GM21528 (cell line): ENCODE measurements around the gene TBRG4.

Experiments
- ATAC-seq: cut with Tn5 transposase; IDR thresholded peaks from one replicate; pipeline ENCODE4 v1.9.1; 2021; ENCODE audit warnings: mild to moderate bottlenecking, moderate library complexity; ENCODE audit not compliant: unreplicated experiment, low FRiP score

Gene TBRG4

DNA sequence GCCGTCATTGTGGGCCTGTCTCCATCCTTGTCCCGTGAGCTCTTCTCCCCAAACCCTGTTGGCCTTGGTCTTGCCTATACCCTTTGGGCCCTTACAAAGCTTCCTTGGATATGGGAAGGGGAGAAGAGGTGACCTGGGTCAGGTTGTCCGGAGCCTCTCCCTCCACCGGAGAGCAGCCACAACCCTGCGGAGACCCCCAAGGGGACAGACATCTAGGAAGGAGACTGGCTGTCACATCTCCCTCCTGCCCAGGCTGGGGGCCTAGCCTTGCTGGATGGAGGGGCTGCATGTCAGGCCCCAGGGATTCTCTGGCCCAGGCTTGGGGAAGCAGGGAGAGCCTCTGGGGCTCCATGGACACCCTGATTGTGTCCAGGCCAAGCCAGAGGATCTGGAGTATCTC, 34.6 kb downstream of the TBRG4 start:
- no peak for ATAC-seq

DNA sequence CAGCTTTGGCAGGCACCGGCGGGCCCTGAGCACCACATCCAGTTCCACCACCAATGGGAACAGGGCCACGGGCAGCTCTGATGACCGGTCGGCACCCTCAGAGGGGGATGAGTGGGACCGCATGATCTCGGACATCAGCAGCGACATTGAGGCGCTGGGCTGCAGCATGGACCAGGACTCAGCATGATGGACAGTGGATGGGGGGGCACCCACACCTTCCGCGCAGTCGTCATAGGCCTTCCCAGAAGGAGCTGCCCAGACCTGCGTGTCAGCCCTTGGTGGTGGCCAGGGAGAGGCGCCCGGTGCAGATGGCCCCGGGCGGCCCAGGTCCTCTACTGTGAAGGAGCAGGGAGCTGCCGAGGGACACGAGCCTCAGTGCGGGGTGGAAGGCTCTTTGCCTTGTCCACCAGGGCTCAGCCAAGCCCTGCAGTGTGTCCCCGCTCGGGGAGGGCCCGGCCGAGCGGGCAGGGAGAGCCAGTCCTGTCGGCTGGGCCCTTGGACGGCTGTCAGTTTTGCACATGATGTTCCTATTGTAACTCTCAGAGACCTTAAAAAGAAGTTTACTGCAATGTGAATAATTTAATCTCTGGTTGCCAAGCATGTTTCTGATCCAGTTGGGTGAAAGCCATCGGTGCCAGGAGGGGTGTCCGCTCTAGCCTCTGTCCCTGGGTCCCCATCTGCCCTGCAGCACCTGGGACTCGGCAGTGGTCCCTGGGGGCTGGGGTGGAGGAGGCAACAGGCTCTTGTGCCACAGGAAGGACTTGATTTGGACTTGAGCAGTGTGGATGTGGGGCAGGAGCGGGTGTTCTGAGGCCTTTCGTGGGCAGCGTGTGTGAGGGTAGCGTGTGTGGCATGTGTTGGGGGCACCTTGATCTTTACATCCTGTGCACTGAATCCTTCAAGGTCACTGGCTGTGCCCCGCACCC, 35.4 kb downstream of the TBRG4 start:
- ATAC-seq: no peak

DNA sequence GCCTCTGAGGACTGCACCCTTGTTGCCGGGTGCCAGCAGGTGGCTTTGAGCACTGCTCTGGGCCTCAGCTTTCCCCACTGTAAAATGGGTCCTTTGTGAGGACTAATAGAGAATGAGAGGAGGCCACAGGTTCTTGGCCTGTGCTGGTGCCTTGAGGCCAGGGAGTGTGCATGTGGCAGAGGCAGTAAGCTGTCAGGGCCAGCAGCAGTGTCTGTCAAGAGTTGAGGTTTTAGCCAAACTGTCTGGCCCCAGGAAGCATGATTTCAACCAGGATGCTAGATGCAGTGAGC, 36.2 kb downstream of the TBRG4 start:
- ATAC-seq: no peak

DNA sequence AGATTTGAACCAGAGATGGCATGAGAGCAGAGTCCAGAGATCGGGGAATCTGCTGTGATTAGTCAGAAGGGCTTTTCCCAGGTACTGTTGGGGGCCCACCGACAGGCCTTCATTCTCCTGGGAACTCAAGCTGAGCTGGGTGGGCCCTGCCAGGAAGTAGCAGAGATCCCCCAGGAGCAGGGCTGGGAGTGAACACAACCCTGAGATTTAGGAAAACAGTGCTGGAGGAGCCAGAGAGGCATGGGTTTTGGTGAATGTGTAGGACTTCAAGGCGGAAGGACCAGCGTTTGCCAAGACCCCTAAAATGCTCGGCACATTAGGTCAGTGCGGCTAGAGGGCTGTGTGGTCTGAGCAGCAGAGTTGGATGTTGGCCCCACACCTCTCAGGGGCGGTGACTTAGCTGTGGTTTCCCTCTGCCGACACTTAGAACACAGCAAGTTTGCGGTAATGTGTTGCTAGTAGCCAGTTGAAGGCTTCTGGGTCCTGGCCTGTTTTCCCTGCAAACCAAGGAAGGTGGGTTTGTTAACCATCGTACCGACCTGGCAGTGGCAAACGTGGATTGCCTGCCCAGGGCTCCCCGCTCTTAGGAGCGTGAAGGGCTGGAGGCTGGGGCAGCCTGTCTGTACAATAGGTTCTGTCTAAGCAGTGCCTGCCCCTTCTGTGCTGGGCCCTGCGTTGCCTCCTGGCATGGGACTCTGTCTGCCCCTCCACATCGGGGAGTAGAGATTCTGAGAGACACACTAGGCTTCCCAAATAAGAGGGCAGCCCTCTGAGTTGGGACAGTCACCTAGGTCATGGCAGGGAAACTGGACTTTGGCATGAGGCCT, 36.8 kb downstream of the TBRG4 start:
- no peak for ATAC-seq

DNA sequence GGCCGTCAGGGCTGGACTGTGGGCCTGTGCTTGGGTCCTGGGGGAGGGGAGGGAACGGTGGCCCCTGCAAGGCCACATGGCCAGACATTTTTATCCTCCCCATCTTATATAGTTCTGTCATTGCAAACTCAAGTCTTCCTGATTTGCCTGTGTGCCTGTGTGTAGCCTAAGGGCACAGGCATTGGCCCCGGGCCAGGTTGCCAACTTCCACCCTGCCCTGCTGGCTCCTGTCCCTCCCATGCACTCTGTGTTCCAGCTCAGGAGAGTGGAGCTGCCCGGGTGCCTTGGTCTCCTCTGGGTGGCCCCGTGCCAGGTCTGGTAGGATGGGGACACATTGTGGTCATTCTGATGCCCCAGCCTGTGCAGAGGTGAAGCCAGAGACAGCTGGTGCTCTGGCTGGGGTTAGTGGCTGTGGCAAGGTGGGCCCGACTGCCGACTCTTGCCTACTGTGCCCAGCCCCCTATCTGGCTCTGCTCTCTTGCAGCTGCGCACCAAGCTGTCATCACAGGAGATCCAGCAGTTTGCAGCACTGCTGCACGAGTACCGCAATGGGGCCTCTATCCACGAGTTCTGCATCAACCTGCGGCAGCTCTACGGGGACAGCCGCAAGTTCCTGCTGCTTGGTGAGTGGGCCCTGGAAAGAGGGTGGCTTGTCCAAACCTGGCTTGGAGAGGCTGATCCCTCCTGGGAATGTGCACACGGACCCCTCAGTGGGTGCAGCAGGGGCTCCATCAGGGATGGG, 37.5 kb downstream of the TBRG4 start:
- ATAC-seq: no peak

DNA sequence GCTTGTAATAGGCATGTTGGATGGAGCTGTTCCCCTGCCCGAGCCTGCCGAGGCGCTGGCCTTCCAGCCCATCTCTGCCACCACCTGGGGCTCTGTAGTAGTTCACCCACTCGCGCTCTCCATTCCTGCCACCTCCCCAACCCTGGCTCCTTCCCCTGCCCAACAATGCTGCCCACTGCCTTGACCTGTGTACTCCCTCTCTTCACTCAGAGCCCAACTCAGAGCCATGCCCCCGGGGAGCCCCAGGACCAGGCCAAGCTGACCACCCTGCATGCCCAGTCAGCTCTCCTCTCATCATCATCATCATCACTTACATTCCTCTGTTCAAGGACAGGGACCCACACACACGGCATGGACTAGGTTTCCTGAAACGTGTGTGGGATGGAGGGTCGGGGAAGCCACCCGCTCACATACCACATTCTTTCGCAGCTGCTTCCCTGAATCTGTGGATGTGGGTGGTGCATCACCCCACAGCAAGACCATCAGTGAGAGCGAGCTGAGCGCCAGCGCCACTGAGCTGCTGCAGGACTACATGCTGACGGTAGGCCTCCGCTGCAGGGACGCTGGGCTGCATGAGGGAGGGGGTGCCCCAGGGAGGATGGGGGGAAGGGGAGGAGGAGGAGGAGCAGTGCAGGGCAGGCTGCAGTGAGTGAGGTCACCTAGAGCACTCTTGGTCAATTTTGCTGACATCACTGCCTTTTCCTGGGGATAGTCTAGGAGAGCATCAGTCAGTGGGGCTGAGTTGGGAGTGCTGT, 38.3 kb downstream of the TBRG4 start:
- no peak for ATAC-seq

DNA sequence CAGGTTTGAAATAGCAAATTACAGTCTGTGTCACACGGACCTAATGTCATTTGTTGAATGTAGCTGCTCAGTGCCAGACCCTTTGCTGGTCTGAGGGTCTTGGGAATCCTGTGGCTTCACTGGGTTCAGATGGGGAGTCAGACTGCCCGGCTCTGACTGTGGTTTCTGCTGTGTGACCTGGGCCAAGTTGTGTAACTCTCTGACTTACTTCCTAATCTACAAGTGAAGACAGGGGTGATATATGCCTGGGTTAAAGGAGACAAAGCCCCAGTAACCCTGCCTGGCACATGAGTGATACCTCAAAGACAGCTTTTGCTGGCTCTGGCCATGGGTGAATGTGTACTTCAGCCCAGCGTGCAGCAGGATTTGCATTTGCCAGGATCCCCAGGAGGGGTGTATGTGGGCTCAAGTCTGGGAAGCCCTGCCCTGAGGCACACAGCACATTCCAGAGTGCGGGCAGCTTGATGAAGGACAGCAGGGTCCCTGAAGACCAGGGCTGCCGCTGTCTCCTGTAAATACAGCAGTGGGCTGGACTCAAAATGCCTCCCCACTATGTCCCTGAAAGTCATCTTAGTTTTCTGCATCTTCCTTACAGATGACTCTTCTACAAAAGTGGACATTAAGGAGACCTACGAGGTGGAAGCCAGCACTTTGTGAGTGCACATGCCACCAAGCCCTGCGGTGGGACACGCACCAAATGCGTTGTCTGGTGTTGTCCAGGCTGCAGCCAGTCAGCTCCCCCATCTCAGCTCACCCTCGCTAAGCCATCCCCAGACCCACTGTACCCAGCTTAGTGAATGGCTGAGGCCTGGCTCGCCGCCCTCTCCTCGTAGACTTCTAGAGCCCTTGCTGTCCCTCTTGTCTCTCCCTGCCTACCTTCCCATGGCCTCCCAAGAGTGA, 39.1 kb downstream of the TBRG4 start:
- ATAC-seq: no peak

DNA sequence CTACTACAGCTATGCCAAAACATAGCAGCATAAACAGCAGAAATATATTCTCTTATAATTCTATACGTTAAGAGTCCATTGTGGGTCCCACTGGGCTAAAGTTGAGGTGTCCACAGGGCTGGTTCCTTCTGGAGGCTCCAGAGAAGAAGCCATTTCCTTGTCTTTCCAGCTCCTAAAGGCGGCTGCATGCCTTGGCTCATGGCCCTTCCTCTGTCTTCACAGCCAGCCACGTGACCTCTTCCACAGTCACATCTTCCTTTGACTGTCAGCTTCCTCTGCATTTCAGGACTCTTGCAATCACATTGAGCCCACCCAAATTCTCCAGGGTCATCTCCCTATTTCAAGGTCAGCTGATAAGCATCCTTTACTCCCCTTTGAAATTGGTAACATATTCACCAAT, 40.0 kb downstream of the TBRG4 start:
- ATAC-seq: no peak

DNA sequence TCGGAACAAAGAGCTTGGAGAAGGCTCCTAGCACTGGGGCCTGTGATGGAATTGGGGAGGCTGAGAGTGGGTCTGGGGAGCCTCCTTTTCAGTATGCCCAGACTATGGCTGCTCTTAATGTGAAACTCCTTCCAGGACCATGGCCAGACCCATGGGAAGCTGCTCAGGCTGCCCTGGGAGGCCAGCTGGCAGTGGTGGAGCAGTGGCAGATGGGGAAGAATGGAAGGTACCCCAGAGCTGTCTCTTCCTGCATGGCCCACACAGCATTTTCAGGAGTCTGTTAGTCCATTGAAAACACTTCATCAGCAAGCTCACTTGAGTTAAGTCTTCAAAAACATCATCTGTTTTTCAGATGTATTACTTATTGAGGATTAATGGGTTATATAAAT, 41.2 kb downstream of the TBRG4 start:
- no peak for ATAC-seq

DNA sequence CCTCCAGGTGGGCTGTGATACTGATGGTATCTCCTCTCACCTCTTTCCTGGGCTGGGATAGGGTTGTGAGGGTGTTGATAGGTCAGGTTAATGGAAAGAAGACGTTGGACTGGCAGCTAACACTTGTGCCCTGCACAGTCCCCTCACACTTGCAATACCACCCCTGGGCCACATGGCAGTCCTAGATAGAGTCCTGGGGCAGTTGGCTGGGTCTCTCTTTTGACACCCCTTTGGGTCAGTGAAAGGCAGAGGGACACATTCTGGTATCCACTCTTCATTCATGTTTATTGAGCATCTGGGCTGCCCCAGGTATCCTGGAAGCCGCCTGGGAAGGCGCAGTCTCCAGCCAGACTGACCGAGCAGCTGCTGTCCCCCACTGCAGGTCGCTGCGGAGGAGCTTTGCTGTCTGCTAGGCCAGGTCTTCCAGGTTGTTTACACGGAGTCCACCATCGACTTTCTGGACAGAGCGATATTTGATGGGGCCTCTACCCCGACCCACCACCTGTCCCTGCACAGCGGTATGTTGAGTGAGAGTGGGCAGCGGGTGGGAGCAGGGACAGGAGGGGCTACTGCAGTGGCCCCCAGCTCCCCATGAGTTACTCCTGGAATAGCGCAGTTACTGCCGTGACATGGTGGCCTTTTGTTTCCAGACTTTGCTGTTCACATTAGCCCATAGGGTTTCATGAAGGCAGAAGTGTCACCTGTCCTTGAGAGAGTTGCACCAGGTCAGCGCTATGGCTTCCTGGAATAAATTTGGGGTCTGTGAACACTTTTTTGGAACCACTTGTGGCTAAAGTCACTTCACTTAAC, 41.8 kb downstream of the TBRG4 start:
- ATAC-seq: no peak

DNA sequence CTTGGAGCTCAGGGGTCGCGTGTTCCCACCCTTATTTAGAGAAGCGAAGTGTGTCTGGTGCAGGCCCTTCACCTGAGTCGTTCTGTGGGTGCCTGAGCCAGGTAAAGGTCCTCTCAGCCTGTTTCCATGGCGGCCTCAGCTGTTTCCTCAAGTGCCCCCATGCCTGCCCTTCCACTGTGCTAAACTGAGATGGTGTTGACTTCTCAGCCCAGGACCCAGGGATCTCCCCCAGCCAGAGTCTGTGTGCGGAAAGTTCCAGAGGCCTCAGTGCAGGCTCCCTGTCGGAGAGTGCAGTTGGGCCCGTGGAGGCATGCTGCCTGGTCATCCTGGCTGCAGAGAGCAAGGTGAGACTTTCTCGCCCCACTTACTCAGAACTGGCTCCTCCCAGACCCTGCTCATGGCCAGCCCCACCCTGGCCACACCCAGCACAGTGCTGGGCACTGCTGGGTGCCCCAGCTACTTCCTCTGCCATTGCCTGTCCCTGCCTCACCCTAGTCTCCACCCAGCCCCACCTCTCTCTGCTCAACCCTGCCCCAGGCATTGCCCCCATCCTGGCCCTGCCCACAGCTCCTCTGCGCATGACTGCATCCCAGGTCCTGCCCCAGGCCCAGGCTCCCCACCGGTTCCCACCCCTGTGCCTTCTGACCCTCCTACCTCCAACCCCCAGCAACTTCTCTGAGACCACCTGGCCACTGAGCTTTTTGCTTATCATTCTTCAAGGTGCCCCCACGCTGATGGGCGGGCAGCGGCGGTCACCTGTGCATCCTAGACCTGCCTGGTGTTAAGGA, 43.1 kb downstream of the TBRG4 start:
- no peak for ATAC-seq

DNA sequence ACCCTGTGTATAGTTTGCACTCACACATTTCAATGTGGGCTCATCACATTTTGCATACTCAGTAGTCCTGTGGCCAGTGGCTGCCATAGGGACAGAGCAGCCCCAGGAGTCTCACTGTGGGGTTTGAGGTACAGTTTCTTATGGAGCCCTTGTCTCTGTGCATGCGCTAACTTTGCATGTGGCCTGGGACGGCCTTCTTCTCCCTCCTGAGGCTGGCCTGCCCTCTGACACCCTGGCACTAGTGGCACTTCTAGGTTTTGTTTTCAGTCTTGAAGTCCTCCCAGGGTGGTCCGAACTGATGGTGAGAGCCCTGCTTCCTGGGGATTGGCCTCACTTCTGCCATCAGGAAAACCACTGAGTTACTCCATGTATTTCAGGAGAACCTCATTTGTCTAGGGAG, 43.9 kb downstream of the TBRG4 start:
- no peak for ATAC-seq

DNA sequence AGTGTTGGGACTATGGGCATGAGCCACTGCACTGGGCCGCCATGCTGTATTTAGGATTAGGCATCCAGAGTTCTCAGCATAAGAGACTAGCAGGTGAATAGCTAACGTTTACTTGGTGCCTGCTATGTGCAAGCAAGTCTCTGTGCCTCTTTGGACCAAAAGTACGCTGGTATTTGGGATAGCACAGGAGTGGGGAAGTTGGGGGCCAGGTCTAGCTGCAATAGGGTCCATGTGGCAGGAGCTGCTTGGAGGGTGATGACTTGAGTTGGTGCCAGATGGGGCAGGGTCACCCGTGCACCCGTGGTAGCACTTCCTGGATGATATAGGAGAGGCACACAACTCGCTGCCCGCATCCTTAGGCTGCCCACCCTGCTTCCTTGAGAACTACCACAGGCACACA, 45.1 kb downstream of the TBRG4 start:
- ATAC-seq: no peak

DNA sequence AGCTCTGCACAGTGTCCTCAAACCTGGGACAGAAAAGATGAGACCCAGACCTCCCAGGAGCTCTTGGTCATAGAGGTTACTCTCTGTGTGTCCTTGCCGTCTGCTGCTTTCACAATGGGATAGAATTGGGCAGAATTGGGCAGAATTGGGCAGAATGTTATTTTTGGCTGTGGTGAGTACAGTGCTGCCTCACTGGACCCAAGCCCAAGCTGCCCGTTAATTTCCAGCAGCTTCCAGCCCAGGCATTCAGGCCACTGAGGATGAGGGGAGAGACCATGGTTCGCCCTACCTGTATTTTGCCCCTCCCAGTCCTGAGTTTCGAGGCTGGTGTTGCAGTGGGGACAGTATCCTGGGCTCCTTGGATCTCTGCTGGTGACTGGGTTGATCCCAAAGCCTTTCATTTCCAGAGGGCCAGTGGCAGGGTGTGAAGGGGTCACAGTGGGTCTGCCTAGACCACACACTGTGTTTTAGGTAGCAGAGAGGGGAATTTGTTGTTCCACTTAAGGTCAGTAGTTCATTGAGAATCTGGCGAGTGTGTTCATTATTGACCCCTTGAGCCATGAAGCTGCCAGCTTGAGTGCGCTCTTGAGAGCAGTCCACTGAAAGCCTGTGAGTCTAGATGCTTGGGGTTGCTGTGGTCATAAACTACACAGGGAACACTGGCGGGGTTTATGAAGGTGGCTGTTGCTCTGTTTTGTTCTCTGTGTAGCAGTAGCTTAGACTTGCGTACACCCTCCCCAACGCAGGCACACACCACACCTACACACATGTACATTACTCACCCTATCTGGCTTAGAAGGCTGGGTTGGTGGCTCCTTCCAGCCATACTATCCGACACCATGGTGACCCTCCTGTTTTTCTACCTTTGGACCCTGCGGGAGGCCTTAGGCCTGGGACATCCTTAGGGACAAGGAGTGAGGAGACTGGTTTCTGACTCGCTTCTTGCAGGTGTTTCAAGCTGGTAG, 46.2 kb downstream of the TBRG4 start:
- no peak for ATAC-seq

DNA sequence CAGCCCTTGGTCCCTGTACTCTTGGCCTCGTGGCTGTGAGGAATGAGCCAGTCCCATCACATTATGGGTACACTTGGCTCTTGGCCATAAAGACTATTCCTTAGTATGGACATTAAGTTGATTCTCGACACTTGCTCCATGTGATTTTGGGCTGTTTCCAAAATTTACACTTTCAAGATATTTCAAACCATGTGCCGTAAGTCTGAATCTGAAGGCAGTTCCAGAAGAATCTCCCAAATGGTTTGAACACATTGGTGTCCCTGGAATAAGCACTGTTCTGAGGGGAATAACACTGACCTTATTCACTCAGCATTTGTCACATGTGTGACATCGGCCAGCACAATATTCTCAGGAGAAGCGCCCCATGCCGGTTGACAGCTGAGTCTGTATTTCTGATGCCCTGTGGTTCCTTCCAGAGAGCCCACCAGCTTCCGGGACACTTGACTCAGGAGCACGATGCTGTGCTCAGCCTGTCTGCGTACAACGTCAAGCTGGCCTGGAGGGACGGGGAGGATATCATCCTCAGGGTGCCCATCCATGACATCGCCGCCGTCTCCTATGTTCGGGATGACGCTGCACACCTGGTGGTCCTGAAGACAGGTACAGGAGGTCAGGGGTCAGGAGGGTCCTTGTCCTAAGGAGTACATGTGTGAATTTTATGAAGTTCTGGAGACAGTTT, 47.3 kb downstream of the TBRG4 start:
- ATAC-seq: no peak

DNA sequence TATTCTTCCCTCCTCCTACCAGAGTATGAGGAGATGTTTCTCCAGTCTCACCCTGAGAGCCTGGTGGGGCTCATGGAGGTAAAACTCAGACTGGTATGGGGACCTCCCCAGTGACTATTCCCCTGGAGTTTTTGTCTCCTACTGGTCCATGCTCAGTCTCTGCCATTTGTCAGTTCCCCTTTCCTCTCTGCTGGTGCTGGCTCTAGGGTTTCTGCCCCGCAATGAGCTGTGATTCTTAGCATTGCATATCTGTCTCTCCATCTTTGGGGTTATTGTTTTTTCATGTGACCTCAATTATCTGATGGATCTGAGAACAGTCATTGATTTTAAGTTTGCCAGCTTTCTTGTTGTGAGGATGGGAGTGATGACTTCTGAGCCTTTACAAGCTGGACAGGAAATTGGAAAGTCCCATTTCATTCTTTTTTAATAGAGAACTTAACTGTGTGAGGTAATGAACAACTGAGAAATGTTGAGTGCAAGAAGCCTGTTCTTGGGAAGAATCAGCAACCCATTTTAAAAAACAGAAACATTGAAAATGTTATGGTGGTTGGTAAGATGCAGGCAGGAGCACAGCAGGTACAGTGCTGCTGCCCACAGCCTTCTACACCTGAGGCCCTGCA, 49.6 kb downstream of the TBRG4 start:
- no peak for ATAC-seq
